Panc1 (cell line): ENCODE data around the gene CRADD. TPM values are rescaled to one million over a fixed set of nuclear protein-coding genes. Genes with fewer than 3 reads are reported as not detected.
A peak's percentile ranks its signal among the peaks of the same experiment; 100 is the strongest.

ENCODE experiments used
- ATAC-seq: fragments of 200-7000 bp; cut with Tn5 transposase; 2 replicates; pipeline ENCODE4 v1.9.1; 2020; ENCODE audit warnings: mild to moderate bottlenecking, moderate library complexity
- BruUV-seq: library from RNA; stranded (reverse); fragments of 400-500 nt; replicated peaks from 2 replicates; lab custom pipeline; 2021; lab: Mats Ljungman, UMichigan
- CTCF ChIA-PET: fragments of 300-600 bp; sonication (Branson Sonifier 250); formaldehyde crosslinking; loops from one replicate; lab custom pipeline; 2022; ENCODE audit warnings: antibody characterized with exemption; lab: Charles Lee
- POLR2A ChIA-PET: fragments of 300-600 bp; sonication (Branson Sonifier 250); formaldehyde crosslinking; loops from one replicate; lab custom pipeline; 2022; ENCODE audit warnings: antibody characterized with exemption; lab: Charles Lee
- DNase-seq: peaks from one replicate; pipeline ENCODE4 v3.0.0-alpha.2; 2010; ENCODE audit warnings: low read depth, low spot score
- H3K27ac ChIP-seq: 2 replicates; pipeline ENCODE4 v1.5.1; 2011; ENCODE audit warnings: mild to moderate bottlenecking, low read length, inconsistent platforms
- H3K27me3 ChIP-seq: fragments of 200-500 bp; sonication (Bioruptor generic); 2 replicates; pipeline ENCODE4 v1.6.0; 2014; ENCODE audit warnings: low read length, inconsistent platforms; ENCODE audit not compliant: control insufficient read depth, insufficient read depth
- H3K36me3 ChIP-seq: fragments of 200-500 bp; sonication (Bioruptor generic); 2 replicates; pipeline ENCODE4 v1.5.1; 2014; ENCODE audit warnings: inconsistent platforms, mild to moderate bottlenecking, low read length, moderate library complexity; ENCODE audit not compliant: control insufficient read depth, insufficient read depth
- H3K4me1 ChIP-seq: 2 replicates; pipeline ENCODE4 v1.5.1; 2011; ENCODE audit warnings: inconsistent platforms, mild to moderate bottlenecking, low read length, moderate library complexity; ENCODE audit not compliant: control insufficient read depth, insufficient read depth
- H3K4me3 ChIP-seq, 2 experiments: 2 replicates each; pipeline ENCODE4 v1.5.1; 2011 to 2012; ENCODE audit warnings: low read depth in 2 of 2, low read length in 2 of 2, mild to moderate bottlenecking in 2 of 2, inconsistent platforms in 1 of 2, moderate library complexity in 1 of 2
- H3K9me3 ChIP-seq: fragments of 200-500 bp; sonication (Bioruptor generic); 2 replicates; pipeline ENCODE4 v1.5.1; 2014; ENCODE audit warnings: low read depth, mild to moderate bottlenecking, inconsistent platforms, low read length, moderate library complexity; ENCODE audit not compliant: control insufficient read depth, insufficient read depth
- CTCF ChIP-seq: fragments of 450-650 bp; IDR thresholded peaks from 2 replicates; pipeline ENCODE4 v1.5.1; 2017; ENCODE audit warnings: mild to moderate bottlenecking
- POLR2AphosphoS5 ChIP-seq: IDR thresholded peaks from 2 replicates; pipeline ENCODE4 v1.6.1; 2012; ENCODE audit warnings: mild to moderate bottlenecking, low read depth, low read length, moderate library complexity
- SIN3A ChIP-seq: IDR thresholded peaks from 2 replicates; pipeline ENCODE4 v1.6.1; 2012; ENCODE audit warnings: low read depth, mild to moderate bottlenecking, low read length, moderate library complexity, borderline replicate concordance; ENCODE audit not compliant: insufficient read depth
- TCF7L2 ChIP-seq: IDR thresholded peaks from 2 replicates; pipeline ENCODE4 v1.6.1; 2011; ENCODE audit warnings: mild to moderate bottlenecking, low read depth, low read length, inconsistent platforms
- in situ Hi-C: cut with HindIII; loops from 2 replicates; pipeline ENCODE4 v1.10.0; 2016; ENCODE audit warnings: low sequenced_read_pairs, low pct_unique_long_range_greater_than_20kb
- intact Hi-C: fragments of 100-400 bp; cut with micrococcal nuclease; formaldehyde crosslinking; loops from one replicate; pipeline ENCODE4 v1.10.0; 2022; ENCODE audit not compliant: unreplicated experiment
- total RNA-seq: library from RNA; stranded (reverse); gene quantifications from one replicate; pipeline ENCODE4 v1.2.1, GENCODE V29; 2021; ENCODE audit not compliant: unreplicated experiment
- TF ChIP-seq, protein P1 (sequence below), 2 experiments: IDR thresholded peaks; 2 replicates each; pipeline ENCODE4 v1.6.1; 2011 to 2012; ENCODE audit warnings: low read depth in 2 of 2, control low read depth in 1 of 2, low read length in 1 of 2, mild to moderate bottlenecking in 1 of 2, moderate library complexity in 1 of 2; ENCODE audit not compliant: insufficient read depth in 1 of 2

CRADD gene
- total RNA-seq, 1 experiment from 2014 or later: 7.0 TPM

- TF ChIP-seq POLR2AphosphoS5: no peak
- TF ChIP-seq, protein P1, sequence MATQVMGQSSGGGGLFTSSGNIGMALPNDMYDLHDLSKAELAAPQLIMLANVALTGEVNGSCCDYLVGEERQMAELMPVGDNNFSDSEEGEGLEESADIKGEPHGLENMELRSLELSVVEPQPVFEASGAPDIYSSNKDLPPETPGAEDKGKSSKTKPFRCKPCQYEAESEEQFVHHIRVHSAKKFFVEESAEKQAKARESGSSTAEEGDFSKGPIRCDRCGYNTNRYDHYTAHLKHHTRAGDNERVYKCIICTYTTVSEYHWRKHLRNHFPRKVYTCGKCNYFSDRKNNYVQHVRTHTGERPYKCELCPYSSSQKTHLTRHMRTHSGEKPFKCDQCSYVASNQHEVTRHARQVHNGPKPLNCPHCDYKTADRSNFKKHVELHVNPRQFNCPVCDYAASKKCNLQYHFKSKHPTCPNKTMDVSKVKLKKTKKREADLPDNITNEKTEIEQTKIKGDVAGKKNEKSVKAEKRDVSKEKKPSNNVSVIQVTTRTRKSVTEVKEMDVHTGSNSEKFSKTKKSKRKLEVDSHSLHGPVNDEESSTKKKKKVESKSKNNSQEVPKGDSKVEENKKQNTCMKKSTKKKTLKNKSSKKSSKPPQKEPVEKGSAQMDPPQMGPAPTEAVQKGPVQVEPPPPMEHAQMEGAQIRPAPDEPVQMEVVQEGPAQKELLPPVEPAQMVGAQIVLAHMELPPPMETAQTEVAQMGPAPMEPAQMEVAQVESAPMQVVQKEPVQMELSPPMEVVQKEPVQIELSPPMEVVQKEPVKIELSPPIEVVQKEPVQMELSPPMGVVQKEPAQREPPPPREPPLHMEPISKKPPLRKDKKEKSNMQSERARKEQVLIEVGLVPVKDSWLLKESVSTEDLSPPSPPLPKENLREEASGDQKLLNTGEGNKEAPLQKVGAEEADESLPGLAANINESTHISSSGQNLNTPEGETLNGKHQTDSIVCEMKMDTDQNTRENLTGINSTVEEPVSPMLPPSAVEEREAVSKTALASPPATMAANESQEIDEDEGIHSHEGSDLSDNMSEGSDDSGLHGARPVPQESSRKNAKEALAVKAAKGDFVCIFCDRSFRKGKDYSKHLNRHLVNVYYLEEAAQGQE (IDR thresholded peaks at IDR 0.05; ENCODE audit: insufficient read depth in 1 of 2, low read depth in 2 of 2, low read length in 1 of 2): no peak
- intact Hi-C loops: loop anchor here (5.0 kb wide), 2 partner anchors 53 to 102 kb away; no protein-coding TSS in a partner anchor
- H3K4me1 ChIP-seq: peaks cover 24% of the 10 kb centered on the region
- no peaks in the 10 kb centered on the region for H3K36me3 ChIP-seq
- H3K27ac ChIP-seq: peak overlapping the region; percentile 41; the same call in 1 of the 2 replicates
- no peak overlapping the region for H3K4me3 ChIP-seq
- no peak for ATAC-seq
- BruUV-seq: no TSS peak
- DNase-seq: no peak
- no peaks in the 10 kb centered on the region for H3K27me3 ChIP-seq
- H3K9me3 ChIP-seq: no peaks in the 10 kb centered on the region
- in situ Hi-C loops: no loop called here
- ChIA-PET CTCF (no interaction called here), POLR2A (no interaction called here)
Measured at GRCh38 chr12:93679308-93679925, 2.2 kb downstream of the CRADD start.

DNA sequence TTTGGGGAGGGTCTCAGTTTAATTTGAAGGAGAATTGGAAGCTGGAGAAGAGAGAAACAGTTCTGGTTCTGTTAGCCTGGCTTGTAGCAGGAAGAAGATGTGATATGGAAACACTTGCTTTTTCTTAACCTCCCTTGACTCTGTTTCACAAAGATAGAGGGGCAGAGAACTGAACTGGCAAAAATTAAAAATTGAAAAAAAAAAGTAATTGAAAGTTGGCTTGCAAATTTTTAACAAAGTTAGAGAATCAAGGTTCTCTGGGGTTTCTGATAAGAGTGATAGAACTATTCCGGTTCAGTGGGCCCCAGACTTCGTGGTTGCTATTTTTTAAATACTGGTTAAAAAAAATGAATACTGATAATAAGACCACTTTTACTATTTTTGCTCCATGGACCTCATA, 2.8 kb downstream of the CRADD start:
- intact Hi-C loops: no loop called here
- TF ChIP-seq, protein P1 (IDR thresholded peaks at IDR 0.05; ENCODE audit: insufficient read depth in 1 of 2, low read depth in 2 of 2, low read length in 1 of 2): no peak
- TF ChIP-seq POLR2AphosphoS5 (no peak), SIN3A (no peak), TCF7L2 (no peak), CTCF (no peak)

More for the DNA sequence above, 2.8 kb downstream of the CRADD start:
- H3K27me3 ChIP-seq: no peaks in the 10 kb centered on the region
- peaks cover 24% of the 10 kb centered on the region for H3K4me1 ChIP-seq
- H3K9me3 ChIP-seq: no peaks in the 10 kb centered on the region
- no peak overlapping the region for H3K4me3 ChIP-seq
- no TSS peak for BruUV-seq
- CTCF ChIA-PET: no interaction called here
- POLR2A ChIA-PET: no interaction called here
- H3K36me3 ChIP-seq: no peaks in the 10 kb centered on the region
- ATAC-seq: no peak
- in situ Hi-C loops: no loop called here
- no peak for DNase-seq
- no peak overlapping the region; the same call in 1 of the 2 replicates for H3K27ac ChIP-seq
